Loucy (cell line): ENCODE measurements around the gene SERINC4.

Experiments
- H2AFZ ChIP-seq: fragments of 200-600 bp; sonication (generic); 2 replicates; pipeline ENCODE4 v1.6.0; 2016; ENCODE audit warnings: antibody characterized with exemption, mild to moderate bottlenecking, low read length, moderate library complexity
- H3F3A ChIP-seq: fragments of 200-600 bp; 2 replicates; pipeline ENCODE4 v1.6.0; 2016; ENCODE audit warnings: antibody characterized with exemption, low read depth, mild to moderate bottlenecking
- H3K27me3 ChIP-seq: fragments of 200-600 bp; sonication (generic); 2 replicates; pipeline ENCODE4 v1.6.1; 2014; ENCODE audit warnings: low read length, mild to moderate bottlenecking; ENCODE audit not compliant: insufficient read depth, poor library complexity, severe bottlenecking
- H3K36me3 ChIP-seq: fragments of 200-600 bp; sonication (generic); 2 replicates; pipeline ENCODE4 v1.6.1; 2016; ENCODE audit warnings: low read length; ENCODE audit not compliant: insufficient read depth
- H3K4me1 ChIP-seq: fragments of 200-600 bp; sonication (generic); 2 replicates; pipeline ENCODE4 v1.5.1; 2014; ENCODE audit warnings: low read length, mild to moderate bottlenecking; ENCODE audit not compliant: insufficient read depth, poor library complexity, severe bottlenecking
- H3K4me2 ChIP-seq: fragments of 200-600 bp; sonication (generic); 2 replicates; pipeline ENCODE4 v1.6.0; 2014; ENCODE audit warnings: antibody characterized with exemption, low read length, low read depth, mild to moderate bottlenecking; ENCODE audit not compliant: poor library complexity, severe bottlenecking
- H3K4me3 ChIP-seq: fragments of 200-600 bp; sonication (generic); 2 replicates; pipeline ENCODE4 v1.5.1; 2014; ENCODE audit warnings: low read length, mild to moderate bottlenecking, mixed read lengths; ENCODE audit not compliant: poor library complexity, severe bottlenecking
- H3K79me2 ChIP-seq: fragments of 200-600 bp; sonication (generic); 2 replicates; pipeline ENCODE4 v1.6.1; 2014; ENCODE audit warnings: low read length; ENCODE audit not compliant: insufficient read depth
- H3K9ac ChIP-seq: fragments of 200-600 bp; sonication (generic); 2 replicates; pipeline ENCODE4 v1.6.0; 2014; ENCODE audit warnings: mild to moderate bottlenecking, low read depth, low read length, moderate library complexity; ENCODE audit not compliant: poor library complexity, severe bottlenecking
- H3K9me2 ChIP-seq: fragments of 200-600 bp; sonication (generic); replicated peaks from 2 replicates; pipeline ENCODE4 v1.6.1; 2016; ENCODE audit warnings: low read depth, low read length, mixed read lengths
- H3K9me3 ChIP-seq: fragments of 200-600 bp; sonication (generic); 2 replicates; pipeline ENCODE4 v1.6.1; 2014; ENCODE audit warnings: mild to moderate bottlenecking, antibody characterized with exemption, low read length, low read depth; ENCODE audit not compliant: insufficient read depth
- H4K20me1 ChIP-seq: fragments of 200-600 bp; sonication (generic); 2 replicates; pipeline ENCODE4 v1.6.0; 2014; ENCODE audit warnings: antibody characterized with exemption, low read length, mild to moderate bottlenecking; ENCODE audit not compliant: insufficient read depth, poor library complexity, severe bottlenecking
- EZH2phosphoT487 ChIP-seq: fragments of 200-600 bp; IDR thresholded peaks from 2 replicates; pipeline ENCODE4 v1.6.1; 2018; ENCODE audit warnings: antibody characterized with exemption, mild to moderate bottlenecking, moderate library complexity, borderline replicate concordance
- TF ChIP-seq, protein P1 (sequence below): fragments of 200-600 bp; sonication (generic); conservative IDR thresholded peaks from 2 replicates; pipeline ENCODE4 v1.5.1; 2014; ENCODE audit warnings: mild to moderate bottlenecking, antibody characterized with exemption, low read length

The SERINC4 gene

DNA sequence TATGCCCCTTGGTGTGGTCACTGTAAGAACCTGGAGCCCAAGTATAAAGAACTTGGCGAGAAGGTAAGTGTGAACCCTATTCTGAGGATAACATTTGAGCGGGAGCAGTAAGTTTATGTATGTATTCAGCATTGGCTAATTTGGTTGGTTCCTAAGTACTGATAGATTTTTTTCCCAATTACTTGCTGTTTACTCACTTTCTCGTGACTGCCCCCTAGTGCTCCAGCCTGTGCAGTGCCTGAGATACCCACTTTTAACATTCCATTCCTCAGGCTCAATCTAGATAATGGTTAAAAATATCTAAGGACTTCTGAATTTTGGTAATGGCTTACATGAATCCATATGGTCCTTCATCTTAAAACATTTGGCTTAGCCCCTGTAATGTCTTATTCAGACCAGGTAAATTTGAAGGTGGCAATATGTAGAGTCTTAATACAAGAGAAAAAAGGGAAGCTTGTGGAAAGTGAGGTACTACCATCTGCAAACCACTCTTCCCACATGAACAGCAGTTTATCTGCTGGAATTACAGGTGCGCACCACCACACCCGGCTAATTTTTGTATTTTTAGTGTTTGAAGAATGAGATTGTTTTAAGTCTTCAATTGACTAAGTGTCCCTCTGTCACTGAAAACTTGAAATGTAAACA lies 30.3 kb downstream of the SERINC4 start:
- peaks cover 89% of the 10 kb centered on the region for H3K36me3 ChIP-seq
- TF ChIP-seq EZH2phosphoT487 = no peak
- TF ChIP-seq, protein P1, sequence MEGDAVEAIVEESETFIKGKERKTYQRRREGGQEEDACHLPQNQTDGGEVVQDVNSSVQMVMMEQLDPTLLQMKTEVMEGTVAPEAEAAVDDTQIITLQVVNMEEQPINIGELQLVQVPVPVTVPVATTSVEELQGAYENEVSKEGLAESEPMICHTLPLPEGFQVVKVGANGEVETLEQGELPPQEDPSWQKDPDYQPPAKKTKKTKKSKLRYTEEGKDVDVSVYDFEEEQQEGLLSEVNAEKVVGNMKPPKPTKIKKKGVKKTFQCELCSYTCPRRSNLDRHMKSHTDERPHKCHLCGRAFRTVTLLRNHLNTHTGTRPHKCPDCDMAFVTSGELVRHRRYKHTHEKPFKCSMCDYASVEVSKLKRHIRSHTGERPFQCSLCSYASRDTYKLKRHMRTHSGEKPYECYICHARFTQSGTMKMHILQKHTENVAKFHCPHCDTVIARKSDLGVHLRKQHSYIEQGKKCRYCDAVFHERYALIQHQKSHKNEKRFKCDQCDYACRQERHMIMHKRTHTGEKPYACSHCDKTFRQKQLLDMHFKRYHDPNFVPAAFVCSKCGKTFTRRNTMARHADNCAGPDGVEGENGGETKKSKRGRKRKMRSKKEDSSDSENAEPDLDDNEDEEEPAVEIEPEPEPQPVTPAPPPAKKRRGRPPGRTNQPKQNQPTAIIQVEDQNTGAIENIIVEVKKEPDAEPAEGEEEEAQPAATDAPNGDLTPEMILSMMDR = peak; percentile 89
- H3K79me2 ChIP-seq = no peaks in the 10 kb centered on the region
- no peaks in the 10 kb centered on the region for H3K27me3 ChIP-seq
- no peak overlapping the region for H3K4me2 ChIP-seq
- no peak overlapping the region for H3K9ac ChIP-seq
- no peak overlapping the region for H3K4me3 ChIP-seq
- no peak overlapping the region for H2AFZ ChIP-seq
- no peaks in the 10 kb centered on the region for H3K9me2 ChIP-seq
- H3F3A ChIP-seq = 0 out of 2 replicates have a peak, but pooled peaks cover 10% of the 10 kb centered on the region
- H4K20me1 ChIP-seq = no peaks in the 10 kb centered on the region
- H3K4me1 ChIP-seq = no peaks in the 10 kb centered on the region
- H3K9me3 ChIP-seq = no peaks in the 10 kb centered on the region

DNA sequence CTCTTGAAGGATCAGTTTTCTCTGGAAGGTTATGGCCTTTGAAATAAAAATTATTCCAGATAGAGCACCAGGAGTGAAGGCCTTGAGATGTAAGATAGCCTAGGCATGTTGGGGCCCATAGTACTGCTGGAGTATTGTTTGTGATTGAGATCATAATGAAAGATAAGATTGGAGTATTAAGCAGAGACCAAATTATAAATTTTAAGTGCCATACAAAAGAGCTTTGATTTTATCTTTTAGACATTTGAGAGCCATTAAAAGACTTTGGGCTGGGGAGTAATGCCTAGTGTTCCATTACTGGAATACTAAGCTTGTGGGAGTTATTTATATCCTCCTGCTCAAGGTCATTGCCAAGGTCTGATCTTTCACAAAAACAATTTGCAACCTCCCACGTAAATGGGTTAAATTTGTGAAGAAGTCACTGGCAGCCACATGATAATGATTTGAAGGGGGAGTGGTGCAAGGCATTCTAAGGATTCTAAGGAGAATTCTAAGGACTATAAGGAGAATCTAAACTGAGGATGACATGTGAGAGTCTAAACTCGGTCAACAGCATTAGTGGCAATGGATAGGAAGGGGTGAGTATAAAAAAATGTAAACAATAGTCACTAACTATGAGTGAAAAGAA lies 36.1 kb downstream of the SERINC4 start:
- no peak overlapping the region for H2AFZ ChIP-seq
- peaks cover 14% of the 10 kb centered on the region for H4K20me1 ChIP-seq

DNA sequence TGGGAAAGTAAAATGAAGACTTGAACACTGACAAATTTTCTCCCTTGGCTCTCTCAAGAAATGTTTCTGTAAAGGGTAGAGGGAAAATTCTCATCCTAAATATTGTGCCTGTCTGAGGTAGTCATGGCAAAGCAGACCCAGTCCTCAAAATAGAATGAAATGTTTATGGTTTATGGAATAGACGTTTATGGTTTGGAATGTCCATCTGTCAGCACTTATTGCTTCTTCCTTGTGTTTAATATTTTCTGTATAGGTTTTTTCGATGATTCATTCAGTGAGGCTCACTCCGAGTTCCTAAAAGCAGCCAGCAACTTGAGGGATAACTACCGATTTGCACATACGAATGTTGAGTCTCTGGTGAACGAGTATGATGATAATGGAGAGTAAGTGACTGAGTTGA lies 37.2 kb downstream of the SERINC4 start:
- no peak overlapping the region for H3K4me2 ChIP-seq
- no peak for TF ChIP-seq EZH2phosphoT487
- peaks cover 14% of the 10 kb centered on the region for H4K20me1 ChIP-seq
- H3K4me1 ChIP-seq = no peaks in the 10 kb centered on the region
- no peak overlapping the region for H3K9ac ChIP-seq
- no peaks in the 10 kb centered on the region for H3F3A ChIP-seq
- no peak overlapping the region for H2AFZ ChIP-seq
- no peak overlapping the region for H3K4me3 ChIP-seq
- no peaks in the 10 kb centered on the region for H3K79me2 ChIP-seq
- no peaks in the 10 kb centered on the region for H3K9me2 ChIP-seq
- no peaks in the 10 kb centered on the region for H3K27me3 ChIP-seq
- H3K9me3 ChIP-seq = no peaks in the 10 kb centered on the region
- peaks cover 87% of the 10 kb centered on the region for H3K36me3 ChIP-seq

More for the DNA sequence above, 36.1 kb downstream of the SERINC4 start:
- no peak overlapping the region for H3K4me2 ChIP-seq
- no peak overlapping the region for H3K9ac ChIP-seq
- no peaks in the 10 kb centered on the region for H3F3A ChIP-seq
- peaks cover 92% of the 10 kb centered on the region for H3K36me3 ChIP-seq
- H3K4me1 ChIP-seq = no peaks in the 10 kb centered on the region
- no peak for TF ChIP-seq EZH2phosphoT487
- TF ChIP-seq, protein P1 = no peak
- H3K27me3 ChIP-seq = no peaks in the 10 kb centered on the region
- no peak overlapping the region for H3K4me3 ChIP-seq
- H3K9me2 ChIP-seq = no peaks in the 10 kb centered on the region
- H3K9me3 ChIP-seq = no peaks in the 10 kb centered on the region
- no peaks in the 10 kb centered on the region for H3K79me2 ChIP-seq
